SK-N-SH (cell line): Measurements from ENCODE around the gene GRK2. TPM values are rescaled to one million over a fixed set of nuclear protein-coding genes. Genes with fewer than 3 reads are reported as not detected.

Experiments
- CTCF ChIA-PET: fragments of 300-600, 350-600 bp; formaldehyde crosslinking; extraction: SDS; loops from one replicate; lab custom pipeline; 2021; lab: Yijun Ruan, JAX
- POLR2A ChIA-PET: fragments of 350-600 bp; sonication (Branson Sonifier 250); formaldehyde crosslinking; extraction: SDS; loops from one replicate; lab custom pipeline; 2020; ENCODE audit warnings: antibody characterized with exemption, inconsistent platforms; lab: Yijun Ruan, JAX
- DNase-seq: peaks from one replicate; pipeline ENCODE4 v3.0.0; 2012
- H2AFZ ChIP-seq: fragments of 200-600 bp; sonication (generic); 2 replicates; pipeline ENCODE4 v1.8.1; 2016; ENCODE audit warnings: antibody characterized with exemption, mild to moderate bottlenecking, low read depth
- H3F3A ChIP-seq: fragments of 200-600 bp; sonication (generic); replicated peaks from 2 replicates; pipeline ENCODE3; 2016; ENCODE audit warnings: antibody characterized with exemption, mild to moderate bottlenecking; ENCODE audit not compliant: insufficient read depth
- H3K27ac ChIP-seq, 2 experiments: fragments of 200-500 bp in 1 of 2; fragments of 200-600 bp in 1 of 2; sonication (Bioruptor generic) in 1 of 2; sonication (generic), shearing (Covaris generic) in 1 of 2; 2 replicates each; pipeline versions ENCODE4 v1.5.1 to v1.6.1; 2014 to 2016; ENCODE audit warnings: low read depth in 2 of 2, inconsistent platforms in 1 of 2, low read length in 1 of 2, mild to moderate bottlenecking in 1 of 2, mixed read lengths in 1 of 2
- H3K27me3 ChIP-seq: fragments of 200-600 bp; sonication (generic), shearing (Covaris generic); 2 replicates; pipeline ENCODE4 v1.6.1; 2016; ENCODE audit warnings: mixed run types; ENCODE audit not compliant: insufficient read depth
- H3K36me3 ChIP-seq, 2 experiments: fragments of 200-500 bp in 1 of 2; fragments of 200-600 bp in 1 of 2; sonication (Bioruptor generic) in 1 of 2; sonication (generic) in 1 of 2; replicated peaks in 1 of 2; 2 replicates each; pipeline versions ENCODE3 to v1.5.1; 2014 to 2016; ENCODE audit warnings: low read length in 1 of 2, mild to moderate bottlenecking in 1 of 2; ENCODE audit not compliant: insufficient read depth in 2 of 2, control insufficient read depth in 1 of 2
- H3K4me1 ChIP-seq, 2 experiments: fragments of 200-500 bp in 1 of 2; fragments of 200-600 bp in 1 of 2; sonication (Bioruptor generic) in 1 of 2; sonication (generic), shearing (Covaris generic) in 1 of 2; 2 replicates each; pipeline versions ENCODE4 v1.5.1 to v1.6.1; 2014 to 2016; ENCODE audit warnings: low read depth in 1 of 2, low read length in 1 of 2, mixed run types in 1 of 2; ENCODE audit not compliant: insufficient read depth in 2 of 2, control insufficient read depth in 1 of 2
- H3K4me2 ChIP-seq: fragments of 200-600 bp; sonication (generic), shearing (Covaris generic); 2 replicates; pipeline ENCODE4 v1.6.1; 2017; ENCODE audit warnings: mixed run types
- H3K4me3 ChIP-seq, 2 experiments: fragments of 200-500 bp in 1 of 2; fragments of 200-600 bp in 1 of 2; sonication (Bioruptor generic) in 1 of 2; sonication (generic), shearing (Covaris generic) in 1 of 2; 2 replicates each; pipeline versions ENCODE4 v1.5.1 to v1.8.1; 2014 to 2016; ENCODE audit warnings: low read depth in 2 of 2, inconsistent platforms in 1 of 2, low read length in 1 of 2, mild to moderate bottlenecking in 1 of 2, mixed read lengths in 1 of 2, moderate library complexity in 1 of 2
- H3K79me2 ChIP-seq: fragments of 200-600 bp; sonication (generic); 2 replicates; pipeline ENCODE4 v1.8.1; 2017; ENCODE audit warnings: mild to moderate bottlenecking; ENCODE audit not compliant: insufficient read depth
- H3K9ac ChIP-seq: fragments of 200-600 bp; sonication (generic); 2 replicates; pipeline ENCODE4 v1.6.1; 2017; ENCODE audit warnings: mixed run types
- H3K9me2 ChIP-seq: fragments of 200-600 bp; sonication (generic); 2 replicates; pipeline ENCODE4 v1.6.1; 2017; ENCODE audit warnings: mixed run types
- H3K9me3 ChIP-seq: fragments of 200-600 bp; sonication (generic); 2 replicates; pipeline ENCODE4 v1.6.1; 2017; ENCODE audit warnings: mixed run types, mild to moderate bottlenecking, moderate library complexity
- H4K20me1 ChIP-seq: fragments of 200-600 bp; sonication (generic); 2 replicates; pipeline ENCODE4 v1.6.1; 2017; ENCODE audit warnings: mild to moderate bottlenecking, mixed run types; ENCODE audit not compliant: insufficient read depth
- EP300 ChIP-seq, 2 experiments: IDR thresholded peaks; 2 replicates each; pipeline versions ENCODE4 v1.4.0 to v1.6.1; 2012; ENCODE audit warnings: borderline replicate concordance in 1 of 2, low read depth in 1 of 2, low read length in 1 of 2
- EZH2phosphoT487 ChIP-seq: fragments of 200-600 bp; sonication (generic); IDR thresholded peaks from 2 replicates; pipeline ENCODE4 v1.6.1; 2017; ENCODE audit warnings: low read depth, mixed run types, mild to moderate bottlenecking, antibody characterized with exemption, moderate library complexity, borderline replicate concordance
- FOSL2 ChIP-seq: IDR thresholded peaks from 2 replicates; pipeline ENCODE4 v1.4.0; 2012; ENCODE audit warnings: low read depth, mild to moderate bottlenecking, moderate library complexity, borderline replicate concordance
- FOXJ3 ChIP-seq: sonication (generic); formaldehyde crosslinking; IDR thresholded peaks from 2 replicates; pipeline ENCODE4 v1.5.1; 2020; ENCODE audit warnings: mild to moderate bottlenecking, missing genetic modification reagents
- JUND ChIP-seq: IDR thresholded peaks from 2 replicates; pipeline ENCODE4 v1.4.0; 2012
- MEF2A ChIP-seq: IDR thresholded peaks from 2 replicates; pipeline ENCODE4 v1.4.0; 2012; ENCODE audit warnings: low read depth, borderline replicate concordance
- MXI1 ChIP-seq: IDR thresholded peaks from 2 replicates; pipeline ENCODE4 v1.6.1; 2012; ENCODE audit warnings: mild to moderate bottlenecking, low read depth, low read length, improper control_type of control experiment
- NFIC ChIP-seq: IDR thresholded peaks from 2 replicates; pipeline ENCODE4 v1.4.0; 2012; ENCODE audit warnings: borderline replicate concordance
- NRF1 ChIP-seq: IDR thresholded peaks from 2 replicates; pipeline ENCODE4 v1.6.1; 2012; ENCODE audit warnings: low read depth, mild to moderate bottlenecking, low read length
- RCOR1 ChIP-seq: fragments of 150-350 bp; IDR thresholded peaks from 2 replicates; pipeline ENCODE4 v1.6.1; 2017; ENCODE audit warnings: antibody characterized with exemption, low read length
- RFX5 ChIP-seq: IDR thresholded peaks from 2 replicates; pipeline ENCODE4 v1.6.1; 2012; ENCODE audit warnings: mild to moderate bottlenecking, improper control_type of control experiment, low read length
- SMC3 ChIP-seq: IDR thresholded peaks from 2 replicates; pipeline ENCODE4 v1.6.1; 2012; ENCODE audit warnings: low read depth, low read length, improper control_type of control experiment
- TAF1 ChIP-seq: IDR thresholded peaks from 2 replicates; pipeline ENCODE4 v1.6.1; 2012; ENCODE audit warnings: low read depth, mild to moderate bottlenecking, low read length, moderate library complexity, borderline replicate concordance
- YY1 ChIP-seq: IDR thresholded peaks from 2 replicates; pipeline ENCODE4 v1.4.0; 2012; ENCODE audit warnings: low read depth, mild to moderate bottlenecking
- WGBS: methylation state at CpG from one replicate; pipeline ENCODE4 v1.1.6; 2017; ENCODE audit warnings: low lambda C conversion rate; 5-methylcytosine and 5-hydroxymethylcytosine counted together
- polyA plus RNA-seq, 3 experiments: library from polyadenylated mRNA; depleted of rRNA; stranded (reverse); fragments of >200 nt; gene quantifications; 2 replicates each; pipeline ENCODE4 v1.2.3, GENCODE V29; 2012
- TF ChIP-seq, protein P1 (sequence below): IDR thresholded peaks from 2 replicates; pipeline ENCODE4 v1.6.1; 2012; ENCODE audit warnings: mild to moderate bottlenecking, low read depth, low read length, moderate library complexity
- TF ChIP-seq, protein P2 (sequence below): IDR thresholded peaks from 2 replicates; pipeline ENCODE4 v1.4.0; 2012; ENCODE audit warnings: low read depth
- TF ChIP-seq, protein P3 (sequence below): fragments of 150-350 bp; IDR thresholded peaks from 2 replicates; pipeline ENCODE4 v1.6.1; 2017; ENCODE audit warnings: antibody characterized with exemption, low read length, low read depth, borderline replicate concordance

GRK2 gene
- polyA plus RNA-seq, 1 of the 3 experiments (the other 2 are of a cell fraction) = 48.5 TPM

DNA sequence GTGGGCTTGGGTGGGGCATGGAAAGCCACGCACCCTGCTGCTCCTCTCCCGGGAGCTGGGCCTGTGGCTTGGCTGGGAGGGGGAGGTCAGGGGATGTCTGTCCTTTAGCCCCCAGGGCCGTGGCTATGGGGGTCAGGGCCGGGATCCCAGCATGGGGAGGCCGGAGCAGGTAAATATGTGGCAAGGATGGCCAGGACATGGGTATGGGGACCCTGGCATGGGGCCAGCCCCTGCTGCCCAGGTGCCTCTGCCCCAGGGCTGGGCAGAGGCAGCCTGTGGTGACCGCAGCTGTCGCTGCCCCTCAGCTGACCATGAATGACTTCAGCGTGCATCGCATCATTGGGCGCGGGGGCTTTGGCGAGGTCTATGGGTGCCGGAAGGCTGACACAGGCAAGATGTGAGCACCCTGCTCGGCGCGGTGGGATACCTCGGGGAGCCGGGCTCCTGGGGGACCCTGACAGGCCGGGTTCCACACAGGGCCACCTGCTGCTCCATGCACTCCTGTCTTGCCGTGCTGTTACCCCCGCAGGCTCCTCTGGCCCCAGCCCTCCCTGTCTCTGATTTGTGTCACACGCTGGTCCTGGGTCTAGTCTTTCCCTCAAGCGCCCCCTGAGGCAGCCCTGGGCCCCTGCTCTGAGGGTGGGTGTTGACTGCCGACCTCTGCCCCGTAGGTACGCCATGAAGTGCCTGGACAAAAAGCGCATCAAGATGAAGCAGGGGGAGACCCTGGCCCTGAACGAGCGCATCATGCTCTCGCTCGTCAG lies 14.7 kb downstream of the GRK2 start:
- TF ChIP-seq EP300 (IDR thresholded peaks at IDR 0.05; ENCODE audit: borderline replicate concordance in 1 of 2, low read depth in 1 of 2, low read length in 1 of 2) = no peak
- TF ChIP-seq, protein P1, sequence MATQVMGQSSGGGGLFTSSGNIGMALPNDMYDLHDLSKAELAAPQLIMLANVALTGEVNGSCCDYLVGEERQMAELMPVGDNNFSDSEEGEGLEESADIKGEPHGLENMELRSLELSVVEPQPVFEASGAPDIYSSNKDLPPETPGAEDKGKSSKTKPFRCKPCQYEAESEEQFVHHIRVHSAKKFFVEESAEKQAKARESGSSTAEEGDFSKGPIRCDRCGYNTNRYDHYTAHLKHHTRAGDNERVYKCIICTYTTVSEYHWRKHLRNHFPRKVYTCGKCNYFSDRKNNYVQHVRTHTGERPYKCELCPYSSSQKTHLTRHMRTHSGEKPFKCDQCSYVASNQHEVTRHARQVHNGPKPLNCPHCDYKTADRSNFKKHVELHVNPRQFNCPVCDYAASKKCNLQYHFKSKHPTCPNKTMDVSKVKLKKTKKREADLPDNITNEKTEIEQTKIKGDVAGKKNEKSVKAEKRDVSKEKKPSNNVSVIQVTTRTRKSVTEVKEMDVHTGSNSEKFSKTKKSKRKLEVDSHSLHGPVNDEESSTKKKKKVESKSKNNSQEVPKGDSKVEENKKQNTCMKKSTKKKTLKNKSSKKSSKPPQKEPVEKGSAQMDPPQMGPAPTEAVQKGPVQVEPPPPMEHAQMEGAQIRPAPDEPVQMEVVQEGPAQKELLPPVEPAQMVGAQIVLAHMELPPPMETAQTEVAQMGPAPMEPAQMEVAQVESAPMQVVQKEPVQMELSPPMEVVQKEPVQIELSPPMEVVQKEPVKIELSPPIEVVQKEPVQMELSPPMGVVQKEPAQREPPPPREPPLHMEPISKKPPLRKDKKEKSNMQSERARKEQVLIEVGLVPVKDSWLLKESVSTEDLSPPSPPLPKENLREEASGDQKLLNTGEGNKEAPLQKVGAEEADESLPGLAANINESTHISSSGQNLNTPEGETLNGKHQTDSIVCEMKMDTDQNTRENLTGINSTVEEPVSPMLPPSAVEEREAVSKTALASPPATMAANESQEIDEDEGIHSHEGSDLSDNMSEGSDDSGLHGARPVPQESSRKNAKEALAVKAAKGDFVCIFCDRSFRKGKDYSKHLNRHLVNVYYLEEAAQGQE = no peak
- TF ChIP-seq, protein P2, sequence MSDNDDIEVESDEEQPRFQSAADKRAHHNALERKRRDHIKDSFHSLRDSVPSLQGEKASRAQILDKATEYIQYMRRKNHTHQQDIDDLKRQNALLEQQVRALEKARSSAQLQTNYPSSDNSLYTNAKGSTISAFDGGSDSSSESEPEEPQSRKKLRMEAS = no peak
- TF ChIP-seq RCOR1 = no peak
- TF ChIP-seq FOXJ3 (CRISPR knock-in tag) = no peak
- TF ChIP-seq TAF1 = no peak
- no peak for TF ChIP-seq RFX5
- TF ChIP-seq NFIC = no peak
- no peak for TF ChIP-seq NRF1
- TF ChIP-seq, protein P3, sequence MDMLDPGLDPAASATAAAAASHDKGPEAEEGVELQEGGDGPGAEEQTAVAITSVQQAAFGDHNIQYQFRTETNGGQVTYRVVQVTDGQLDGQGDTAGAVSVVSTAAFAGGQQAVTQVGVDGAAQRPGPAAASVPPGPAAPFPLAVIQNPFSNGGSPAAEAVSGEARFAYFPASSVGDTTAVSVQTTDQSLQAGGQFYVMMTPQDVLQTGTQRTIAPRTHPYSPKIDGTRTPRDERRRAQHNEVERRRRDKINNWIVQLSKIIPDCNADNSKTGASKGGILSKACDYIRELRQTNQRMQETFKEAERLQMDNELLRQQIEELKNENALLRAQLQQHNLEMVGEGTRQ = no peak
- TF ChIP-seq EZH2phosphoT487 = no peak
- no peak for TF ChIP-seq YY1
- no peak for TF ChIP-seq JUND
- TF ChIP-seq MEF2A = no peak
- no peak for TF ChIP-seq MXI1
- no peak for TF ChIP-seq FOSL2
- TF ChIP-seq SMC3 = no peak
- no peaks in the 10 kb centered on the region for H3K9me2 ChIP-seq
- H4K20me1 ChIP-seq = 0 out of 2 replicates have a peak, but pooled peaks cover 3% of the 10 kb centered on the region
- H3K4me1 ChIP-seq = peaks cover 0 to 5% of the 10 kb centered on the region in 2 experiments; a peak in 2 of 4 replicates
- H3K36me3 ChIP-seq = peaks cover 3 to 61% of the 10 kb centered on the region in 2 experiments
- H3K9me3 ChIP-seq = no peaks in the 10 kb centered on the region
- no peak overlapping the region for H3K4me2 ChIP-seq
- no peak for DNase-seq
- H3K27ac ChIP-seq = no peak overlapping the region
- H3F3A ChIP-seq = no peaks in the 10 kb centered on the region
- ChIA-PET POLR2A (no interaction called here), CTCF (interaction anchor here (0.9 to 3.9 kb wide), 7 partner anchors 18 to 1501 kb away, joined by 3 to 20 read pairs (median 7); no protein-coding TSS in a partner anchor)
- no peak overlapping the region for H3K9ac ChIP-seq
- H3K79me2 ChIP-seq = no peaks in the 10 kb centered on the region; the same call in 1 of the 2 replicates
- no peak overlapping the region for H3K4me3 ChIP-seq
- no peaks in the 10 kb centered on the region for H3K27me3 ChIP-seq
- WGBS = 93% methylated on average over 7 of the region's 31 CpGs
- H2AFZ ChIP-seq = no peak overlapping the region
